ENCODE results near the gene MUC4.
"Not testable (repeated sequence)": the region's sequence is repeated elsewhere in the genome, so short reads cannot be mapped to it uniquely, and the experiment has no call there.

MUC4 gene

DNA sequence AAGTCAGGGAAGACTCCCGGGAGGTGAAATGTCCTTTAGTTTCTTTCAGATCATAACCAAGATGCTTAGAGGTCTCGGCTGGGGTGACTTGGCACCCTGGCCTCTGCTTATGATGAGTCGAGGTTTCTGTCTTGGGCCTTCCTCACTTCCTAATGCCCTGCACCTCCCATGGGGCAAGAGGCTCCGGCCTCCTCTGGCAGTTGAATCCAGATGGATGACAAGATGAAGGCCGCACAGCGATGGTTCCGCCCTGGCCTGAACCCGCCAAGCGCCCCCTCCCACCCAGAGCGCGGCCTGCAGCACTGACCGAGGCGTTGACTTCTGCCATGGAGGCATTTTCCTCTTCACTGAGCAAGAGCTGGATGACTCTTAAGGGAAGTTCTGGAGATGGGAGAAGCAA is 59.7 kb downstream of the MUC4 start:
- TF ChIP-seq POLR2A (IDR thresholded peaks at IDR 0.05; ENCODE audit: low read depth, low read length) = no peak
- no peak for FAIRE-seq

DNA sequence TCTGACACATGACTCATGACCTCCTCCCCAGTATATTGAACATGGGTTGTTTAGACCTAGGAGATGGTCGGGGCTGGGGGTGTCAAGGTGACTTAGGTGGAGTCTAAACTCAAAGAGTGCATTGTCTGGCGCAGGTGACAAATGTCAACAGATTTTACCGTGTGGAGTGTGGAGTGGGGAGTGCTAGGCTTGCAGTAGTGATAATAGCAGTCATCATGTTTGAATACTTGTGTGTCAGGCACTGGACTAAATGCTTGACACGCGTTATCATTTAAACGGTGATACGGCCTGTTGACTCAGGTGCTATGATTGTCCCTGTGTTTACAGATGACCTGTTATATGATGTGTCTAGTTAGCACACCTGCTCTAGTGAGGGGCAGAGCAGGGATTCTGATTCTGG is 60.2 kb downstream of the MUC4 start:
- no peak for TF ChIP-seq POLR2A (IDR thresholded peaks at IDR 0.05; ENCODE audit: low read depth, low read length)
- DNase-seq (ENCODE audit: insufficient read length, low spot score) = no peak
- FAIRE-seq = no peak

More for the DNA sequence above, 59.7 kb downstream of the MUC4 start:
- DNase-seq (ENCODE audit: insufficient read length, low spot score) = no peak

GRCh38 chr3:195750797-195751520 is 60.8 kb downstream of the MUC4 start:
- TF ChIP-seq POLR2A (IDR thresholded peaks at IDR 0.05; ENCODE audit: low read depth, low read length) = no peak
- FAIRE-seq (no peak), DNase-seq (ENCODE audit: insufficient read length, low spot score) (no peak)

GRCh38 chr3:195749101-195749500 is 62.6 kb downstream of the MUC4 start:
- not testable (repeated sequence) for DNase-seq (ENCODE audit: insufficient read length, low spot score)
- peak; percentile 45 for FAIRE-seq

DNA sequence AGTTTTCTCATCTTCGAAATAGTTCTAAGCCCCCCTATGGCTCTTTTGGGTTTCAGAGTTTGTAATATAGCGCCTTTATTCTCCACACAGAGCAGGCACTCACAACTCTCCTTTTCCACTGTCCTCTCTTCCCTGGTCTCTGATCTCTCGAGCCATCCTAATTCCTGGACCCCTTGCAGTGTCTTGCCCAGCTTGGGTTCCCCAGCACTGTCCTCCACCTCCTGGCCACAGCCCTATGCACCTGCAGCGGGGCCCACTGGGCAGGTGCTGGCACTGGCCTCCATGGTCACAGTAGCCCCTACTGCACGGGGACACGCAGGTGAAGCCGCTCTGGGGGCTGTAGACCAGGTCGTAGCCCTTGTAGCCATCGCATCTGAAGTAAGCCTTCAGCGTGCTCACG is 63.1 kb downstream of the MUC4 start:
- no peak for TF ChIP-seq POLR2A (IDR thresholded peaks at IDR 0.05; ENCODE audit: low read depth, low read length)
- FAIRE-seq (no peak), DNase-seq (ENCODE audit: insufficient read length, low spot score) (no peak)

- no peak for TF ChIP-seq POLR2A (IDR thresholded peaks at IDR 0.05; ENCODE audit: low read depth, low read length)
- no peak for DNase-seq (ENCODE audit: insufficient read length, low spot score)
- FAIRE-seq = no peak
These were observed 65.0 kb downstream of the MUC4 start for GRCh38 chr3:195746751-195747150.

- FAIRE-seq (no peak), DNase-seq (ENCODE audit: insufficient read length, low spot score) (no peak)
These were observed 65.4 kb downstream of the MUC4 start for GRCh38 chr3:195746346-195746745.

GRCh38 chr3:195744437-195744836 is 67.3 kb downstream of the MUC4 start:
- no peak for TF ChIP-seq POLR2A (IDR thresholded peaks at IDR 0.05; ENCODE audit: low read depth, low read length)
- no peak for FAIRE-seq
- DNase-seq (ENCODE audit: insufficient read length, low spot score) = no peak

More at GRCh38 chr3:195746346-195746745, 65.4 kb downstream of the MUC4 start:
- no peak for TF ChIP-seq POLR2A (IDR thresholded peaks at IDR 0.05; ENCODE audit: low read depth, low read length)

DNA sequence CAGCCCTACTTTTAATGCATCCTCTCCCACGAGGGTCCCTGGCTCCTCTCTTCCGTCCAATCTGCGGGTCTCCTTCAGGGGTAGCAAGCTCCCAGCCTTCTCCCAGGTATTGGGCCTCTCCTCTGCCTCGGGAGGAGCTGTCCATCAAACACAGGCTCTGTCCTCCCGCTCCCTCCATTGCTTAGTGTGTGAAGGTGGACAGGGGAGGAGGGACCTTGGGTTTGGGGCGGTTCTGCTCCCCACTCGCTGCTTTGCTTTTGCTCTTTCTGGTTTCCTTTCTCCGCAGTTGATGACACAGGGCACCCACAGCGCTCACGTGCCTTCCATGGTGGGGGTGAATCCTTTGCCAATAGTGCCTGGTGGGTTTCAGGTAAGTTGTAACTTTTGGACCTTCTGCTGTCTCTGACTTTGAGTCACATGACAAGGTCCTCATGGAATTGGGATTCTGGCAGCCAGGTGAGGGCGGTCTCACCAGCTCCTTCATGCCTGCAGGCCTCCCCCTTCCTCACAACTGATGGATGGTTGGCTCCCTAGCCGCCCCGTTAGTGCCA is 72.1 kb downstream of the MUC4 start:
- FAIRE-seq = no peak
- no peak for TF ChIP-seq POLR2A (IDR thresholded peaks at IDR 0.05; ENCODE audit: low read depth, low read length)

GRCh38 chr3:195738274-195739044 is 73.3 kb downstream of the MUC4 start:
- TF ChIP-seq POLR2A (IDR thresholded peaks at IDR 0.05; ENCODE audit: low read depth, low read length) = no peak

More for the DNA sequence above, 72.1 kb downstream of the MUC4 start:
- DNase-seq (ENCODE audit: insufficient read length, low spot score) = no peak

DNA sequence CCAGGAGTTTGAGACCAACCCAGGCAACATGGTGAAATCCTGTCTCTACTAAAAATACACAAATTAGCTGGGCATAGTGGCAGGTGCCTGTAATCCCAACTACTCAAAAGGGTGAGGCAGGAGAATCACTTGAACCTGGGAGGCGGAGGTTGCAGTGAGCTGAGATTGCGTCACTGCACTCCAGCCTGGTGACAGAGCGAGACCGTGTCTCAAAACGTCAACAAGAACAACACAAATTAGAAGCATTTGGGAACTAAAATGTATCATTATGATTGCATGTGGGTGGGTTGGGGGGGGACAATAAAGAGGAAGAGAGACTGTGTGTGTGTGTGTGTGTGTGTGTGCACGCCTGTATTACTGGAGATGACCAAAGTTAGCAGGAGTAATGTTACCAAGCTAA is 73.9 kb downstream of the MUC4 start:
- FAIRE-seq; DNase-seq (ENCODE audit: insufficient read length, low spot score): not testable (repeated sequence)

More at GRCh38 chr3:195738274-195739044, 73.3 kb downstream of the MUC4 start:
- no peak for FAIRE-seq
- no peak for DNase-seq (ENCODE audit: insufficient read length, low spot score)

GRCh38 chr3:195736866-195737490 is 74.8 kb downstream of the MUC4 start:
- no peak for TF ChIP-seq POLR2A (IDR thresholded peaks at IDR 0.05; ENCODE audit: low read depth, low read length)
- FAIRE-seq = no peak
- no peak for DNase-seq (ENCODE audit: insufficient read length, low spot score)

DNA sequence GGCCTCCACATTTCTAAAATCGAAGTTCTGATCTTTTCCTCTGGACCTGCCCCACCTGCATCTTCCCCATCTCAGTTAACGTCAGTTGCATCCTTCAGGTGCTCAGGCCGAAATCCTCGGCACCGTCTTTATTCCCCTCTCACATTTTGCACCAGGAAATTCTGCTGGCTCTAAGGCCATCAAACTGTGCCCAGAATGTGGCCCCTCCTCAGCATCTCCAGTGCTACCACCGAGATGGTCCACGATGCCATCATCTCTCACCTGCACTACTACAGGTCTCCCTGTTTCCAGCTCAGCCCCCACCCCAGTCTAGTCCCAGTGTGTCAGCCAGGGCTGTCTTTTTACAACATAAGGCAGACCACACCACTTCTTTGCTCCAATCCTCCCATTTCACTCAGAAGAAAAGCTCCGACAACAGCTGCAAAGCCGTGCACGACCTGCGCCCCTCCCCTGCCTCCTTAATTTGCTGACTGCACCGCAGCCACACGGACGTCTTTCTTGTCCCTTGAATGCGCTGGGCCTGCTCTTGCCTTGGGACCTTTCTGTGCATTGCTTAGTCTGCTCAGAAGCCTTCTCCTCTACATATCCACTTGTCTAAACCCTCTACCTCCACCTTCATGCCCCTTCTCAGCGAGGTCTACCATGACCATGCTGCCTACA is 76.6 kb downstream of the MUC4 start:
- no peak for TF ChIP-seq POLR2A (IDR thresholded peaks at IDR 0.05; ENCODE audit: low read depth, low read length)
- FAIRE-seq (no peak), DNase-seq (ENCODE audit: insufficient read length, low spot score) (no peak)

DNA sequence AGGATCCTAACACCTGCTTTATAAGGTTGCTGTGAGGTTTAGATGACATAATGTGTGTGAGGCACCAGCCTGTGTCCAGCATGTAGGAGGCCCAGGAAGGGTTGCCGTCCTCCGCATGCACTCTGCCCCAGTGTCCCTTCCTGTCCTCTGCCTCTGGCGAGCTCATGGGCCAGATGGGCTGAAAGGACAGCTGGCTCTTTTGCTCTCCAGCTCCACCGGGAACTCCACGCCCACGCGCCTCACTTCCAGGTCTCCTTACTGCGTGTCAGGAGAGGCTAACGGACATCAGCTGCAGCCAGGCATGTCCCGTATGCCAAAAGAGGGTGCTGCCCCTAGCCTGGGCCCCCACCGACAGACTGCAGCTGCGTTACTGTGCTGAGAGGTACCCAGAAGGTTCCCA is 78.8 kb downstream of the MUC4 start:
- DNase-seq (ENCODE audit: insufficient read length, low spot score) (no peak), FAIRE-seq (no peak)
- TF ChIP-seq POLR2A (IDR thresholded peaks at IDR 0.05; ENCODE audit: low read depth, low read length) = no peak
